ENCODE measurements around the gene ADAMTS12. TPM values are rescaled to one million over a fixed set of nuclear protein-coding genes. Genes with fewer than 3 reads are reported as not detected.

Gene ADAMTS12
- total and polyA plus RNA-seq, 10 of the 15 experiments (the other 5 are each of a cell fraction or from before 2014, with no cell fraction given): 0.11 to 35.8 (median 20.7) TPM

DNA sequence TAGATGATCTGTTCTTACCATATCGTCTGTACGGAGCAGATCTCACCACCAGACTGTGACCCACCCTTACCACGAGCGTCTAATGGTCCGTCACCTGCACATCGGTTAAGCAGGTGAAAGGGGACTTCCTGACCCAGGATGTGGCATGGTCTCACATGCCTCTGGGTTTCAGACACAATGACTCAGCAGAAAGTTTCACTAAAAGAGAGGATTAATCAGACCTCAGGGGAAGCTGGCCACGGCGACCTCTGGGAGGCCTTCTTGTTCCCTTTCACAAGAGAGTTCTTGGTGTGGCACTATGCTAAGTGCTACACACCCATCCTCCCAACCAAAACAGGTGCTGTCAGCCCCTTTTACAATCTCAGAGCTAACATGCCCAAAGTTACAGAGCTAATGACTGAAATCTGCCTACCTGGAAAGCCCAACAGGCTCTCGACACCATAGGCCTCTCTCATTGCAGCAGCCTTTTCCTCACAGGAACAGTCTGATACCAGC, 41.6 kb downstream of the ADAMTS12 start (continued):
- TF ChIP-seq, protein P1, sequence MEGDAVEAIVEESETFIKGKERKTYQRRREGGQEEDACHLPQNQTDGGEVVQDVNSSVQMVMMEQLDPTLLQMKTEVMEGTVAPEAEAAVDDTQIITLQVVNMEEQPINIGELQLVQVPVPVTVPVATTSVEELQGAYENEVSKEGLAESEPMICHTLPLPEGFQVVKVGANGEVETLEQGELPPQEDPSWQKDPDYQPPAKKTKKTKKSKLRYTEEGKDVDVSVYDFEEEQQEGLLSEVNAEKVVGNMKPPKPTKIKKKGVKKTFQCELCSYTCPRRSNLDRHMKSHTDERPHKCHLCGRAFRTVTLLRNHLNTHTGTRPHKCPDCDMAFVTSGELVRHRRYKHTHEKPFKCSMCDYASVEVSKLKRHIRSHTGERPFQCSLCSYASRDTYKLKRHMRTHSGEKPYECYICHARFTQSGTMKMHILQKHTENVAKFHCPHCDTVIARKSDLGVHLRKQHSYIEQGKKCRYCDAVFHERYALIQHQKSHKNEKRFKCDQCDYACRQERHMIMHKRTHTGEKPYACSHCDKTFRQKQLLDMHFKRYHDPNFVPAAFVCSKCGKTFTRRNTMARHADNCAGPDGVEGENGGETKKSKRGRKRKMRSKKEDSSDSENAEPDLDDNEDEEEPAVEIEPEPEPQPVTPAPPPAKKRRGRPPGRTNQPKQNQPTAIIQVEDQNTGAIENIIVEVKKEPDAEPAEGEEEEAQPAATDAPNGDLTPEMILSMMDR (IDR thresholded peaks at IDR 0.05 in 2 of 3, conservative IDR thresholded peaks at IDR 0.05 in 1 of 3; ENCODE audit: control insufficient read depth in 2 of 3, extremely low read depth in 1 of 3, insufficient read depth in 1 of 3, low read depth in 3 of 3, low read length in 3 of 3): peak in 1 of 3 experiments; percentile 23; a peak in 1 of 6 replicates
- TF ChIP-seq LARP7 (IDR thresholded peaks at IDR 0.05): no peak
- no peak for TF ChIP-seq ASH2L (IDR thresholded peaks at IDR 0.05; ENCODE audit: borderline replicate concordance, low read depth)
- peak; percentile 75; the same call in 1 of the 2 replicates for TF ChIP-seq WRNIP1 (IDR thresholded peaks at IDR 0.05; ENCODE audit: borderline replicate concordance, low read depth, low read length)
- no peak for TF ChIP-seq ZZZ3 (IDR thresholded peaks at IDR 0.05; ENCODE audit: control insufficient read depth, insufficient read length, low read depth)
- TF ChIP-seq CHD1 (IDR thresholded peaks at IDR 0.05; ENCODE audit: low read depth, low read length): no peak
- TF ChIP-seq YBX1 (IDR thresholded peaks at IDR 0.05): 0 out of 2 replicates have a peak, but pooled peaks have one; percentile 73
- TF ChIP-seq, protein P2, sequence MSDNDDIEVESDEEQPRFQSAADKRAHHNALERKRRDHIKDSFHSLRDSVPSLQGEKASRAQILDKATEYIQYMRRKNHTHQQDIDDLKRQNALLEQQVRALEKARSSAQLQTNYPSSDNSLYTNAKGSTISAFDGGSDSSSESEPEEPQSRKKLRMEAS (IDR thresholded peaks at IDR 0.05; ENCODE audit: low read depth, low read length): peak; percentile 23; the same call in 1 of the 2 replicates
- TF ChIP-seq KAT2A (conservative IDR thresholded peaks at IDR 0.05; ENCODE audit: control insufficient read depth, low read depth, low read length): no peak
- TF ChIP-seq KDM1A (IDR thresholded peaks at IDR 0.05; ENCODE audit: borderline replicate concordance): no peak
- TF ChIP-seq POLR2AphosphoS5 (IDR thresholded peaks at IDR 0.05; ENCODE audit: low read length): no peak
- TF ChIP-seq ZNF384 (IDR thresholded peaks at IDR 0.05; ENCODE audit: borderline replicate concordance, low read depth, low read length): no peak
- TF ChIP-seq IKZF1 (conservative IDR thresholded peaks at IDR 0.05): peak; percentile 96
- TF ChIP-seq, protein P3, sequence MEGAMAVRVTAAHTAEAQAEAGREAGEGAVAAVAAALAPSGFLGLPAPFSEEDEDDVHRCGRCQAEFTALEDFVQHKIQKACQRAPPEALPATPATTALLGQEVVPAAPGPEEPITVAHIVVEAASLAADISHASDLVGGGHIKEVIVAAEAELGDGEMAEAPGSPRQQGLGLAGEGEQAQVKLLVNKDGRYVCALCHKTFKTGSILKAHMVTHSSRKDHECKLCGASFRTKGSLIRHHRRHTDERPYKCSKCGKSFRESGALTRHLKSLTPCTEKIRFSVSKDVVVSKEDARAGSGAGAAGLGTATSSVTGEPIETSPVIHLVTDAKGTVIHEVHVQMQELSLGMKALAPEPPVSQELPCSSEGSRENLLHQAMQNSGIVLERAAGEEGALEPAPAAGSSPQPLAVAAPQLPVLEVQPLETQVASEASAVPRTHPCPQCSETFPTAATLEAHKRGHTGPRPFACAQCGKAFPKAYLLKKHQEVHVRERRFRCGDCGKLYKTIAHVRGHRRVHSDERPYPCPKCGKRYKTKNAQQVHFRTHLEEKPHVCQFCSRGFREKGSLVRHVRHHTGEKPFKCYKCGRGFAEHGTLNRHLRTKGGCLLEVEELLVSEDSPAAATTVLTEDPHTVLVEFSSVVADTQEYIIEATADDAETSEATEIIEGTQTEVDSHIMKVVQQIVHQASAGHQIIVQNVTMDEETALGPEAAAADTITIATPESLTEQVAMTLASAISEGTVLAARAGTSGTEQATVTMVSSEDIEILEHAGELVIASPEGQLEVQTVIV (IDR thresholded peaks at IDR 0.05; ENCODE audit: borderline replicate concordance, partially characterized antibody): no peak
- TF ChIP-seq, protein P4, sequence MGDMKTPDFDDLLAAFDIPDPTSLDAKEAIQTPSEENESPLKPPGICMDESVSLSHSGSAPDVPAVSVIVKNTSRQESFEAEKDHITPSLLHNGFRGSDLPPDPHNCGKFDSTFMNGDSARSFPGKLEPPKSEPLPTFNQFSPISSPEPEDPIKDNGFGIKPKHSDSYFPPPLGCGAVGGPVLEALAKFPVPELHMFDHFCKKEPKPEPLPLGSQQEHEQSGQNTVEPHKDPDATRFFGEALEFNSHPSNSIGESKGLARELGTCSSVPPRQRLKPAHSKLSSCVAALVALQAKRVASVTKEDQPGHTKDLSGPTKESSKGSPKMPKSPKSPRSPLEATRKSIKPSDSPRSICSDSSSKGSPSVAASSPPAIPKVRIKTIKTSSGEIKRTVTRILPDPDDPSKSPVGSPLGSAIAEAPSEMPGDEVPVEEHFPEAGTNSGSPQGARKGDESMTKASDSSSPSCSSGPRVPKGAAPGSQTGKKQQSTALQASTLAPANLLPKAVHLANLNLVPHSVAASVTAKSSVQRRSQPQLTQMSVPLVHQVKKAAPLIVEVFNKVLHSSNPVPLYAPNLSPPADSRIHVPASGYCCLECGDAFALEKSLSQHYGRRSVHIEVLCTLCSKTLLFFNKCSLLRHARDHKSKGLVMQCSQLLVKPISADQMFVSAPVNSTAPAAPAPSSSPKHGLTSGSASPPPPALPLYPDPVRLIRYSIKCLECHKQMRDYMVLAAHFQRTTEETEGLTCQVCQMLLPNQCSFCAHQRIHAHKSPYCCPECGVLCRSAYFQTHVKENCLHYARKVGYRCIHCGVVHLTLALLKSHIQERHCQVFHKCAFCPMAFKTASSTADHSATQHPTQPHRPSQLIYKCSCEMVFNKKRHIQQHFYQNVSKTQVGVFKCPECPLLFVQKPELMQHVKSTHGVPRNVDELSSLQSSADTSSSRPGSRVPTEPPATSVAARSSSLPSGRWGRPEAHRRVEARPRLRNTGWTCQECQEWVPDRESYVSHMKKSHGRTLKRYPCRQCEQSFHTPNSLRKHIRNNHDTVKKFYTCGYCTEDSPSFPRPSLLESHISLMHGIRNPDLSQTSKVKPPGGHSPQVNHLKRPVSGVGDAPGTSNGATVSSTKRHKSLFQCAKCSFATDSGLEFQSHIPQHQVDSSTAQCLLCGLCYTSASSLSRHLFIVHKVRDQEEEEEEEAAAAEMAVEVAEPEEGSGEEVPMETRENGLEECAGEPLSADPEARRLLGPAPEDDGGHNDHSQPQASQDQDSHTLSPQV (IDR thresholded peaks at IDR 0.05): 0 out of 2 replicates have a peak, but pooled peaks have one; percentile 29
- TF ChIP-seq, protein P5, sequence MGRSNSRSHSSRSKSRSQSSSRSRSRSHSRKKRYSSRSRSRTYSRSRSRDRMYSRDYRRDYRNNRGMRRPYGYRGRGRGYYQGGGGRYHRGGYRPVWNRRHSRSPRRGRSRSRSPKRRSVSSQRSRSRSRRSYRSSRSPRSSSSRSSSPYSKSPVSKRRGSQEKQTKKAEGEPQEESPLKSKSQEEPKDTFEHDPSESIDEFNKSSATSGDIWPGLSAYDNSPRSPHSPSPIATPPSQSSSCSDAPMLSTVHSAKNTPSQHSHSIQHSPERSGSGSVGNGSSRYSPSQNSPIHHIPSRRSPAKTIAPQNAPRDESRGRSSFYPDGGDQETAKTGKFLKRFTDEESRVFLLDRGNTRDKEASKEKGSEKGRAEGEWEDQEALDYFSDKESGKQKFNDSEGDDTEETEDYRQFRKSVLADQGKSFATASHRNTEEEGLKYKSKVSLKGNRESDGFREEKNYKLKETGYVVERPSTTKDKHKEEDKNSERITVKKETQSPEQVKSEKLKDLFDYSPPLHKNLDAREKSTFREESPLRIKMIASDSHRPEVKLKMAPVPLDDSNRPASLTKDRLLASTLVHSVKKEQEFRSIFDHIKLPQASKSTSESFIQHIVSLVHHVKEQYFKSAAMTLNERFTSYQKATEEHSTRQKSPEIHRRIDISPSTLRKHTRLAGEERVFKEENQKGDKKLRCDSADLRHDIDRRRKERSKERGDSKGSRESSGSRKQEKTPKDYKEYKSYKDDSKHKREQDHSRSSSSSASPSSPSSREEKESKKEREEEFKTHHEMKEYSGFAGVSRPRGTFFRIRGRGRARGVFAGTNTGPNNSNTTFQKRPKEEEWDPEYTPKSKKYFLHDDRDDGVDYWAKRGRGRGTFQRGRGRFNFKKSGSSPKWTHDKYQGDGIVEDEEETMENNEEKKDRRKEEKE (IDR thresholded peaks at IDR 0.05): no peak
- peak; percentile 50; the same call in 1 of the 2 replicates for TF ChIP-seq ZNF24 (IDR thresholded peaks at IDR 0.05)
